Measurements from ENCODE around the gene ARFIP1. TPM values are rescaled to one million over a fixed set of nuclear protein-coding genes. Genes with fewer than 3 reads are reported as not detected.

ARFIP1 gene
- total RNA-seq, 4 donors from 2014 or later: 34.3 to 45.1 (median 42.1) TPM

DNA sequence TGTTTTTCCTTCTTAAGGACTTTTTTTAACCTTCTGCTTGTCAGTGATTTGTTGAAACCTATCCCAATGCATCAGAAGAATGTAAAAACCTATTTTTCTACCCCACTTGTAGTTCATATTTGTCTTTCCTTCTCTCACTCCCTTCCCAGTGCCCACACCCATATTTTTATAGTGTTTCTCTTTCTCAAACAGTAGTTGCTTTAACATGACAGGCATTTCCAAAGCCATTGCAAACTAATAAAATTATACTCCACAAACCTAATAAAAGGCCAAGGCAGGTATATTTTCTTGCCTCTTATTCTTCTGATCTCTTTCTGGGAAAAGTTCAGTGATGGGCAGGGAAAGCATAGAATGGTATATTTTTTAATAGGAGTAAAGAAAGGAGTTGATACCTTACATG is 120.6 kb downstream of the ARFIP1 start:
- intact Hi-C loops (cut with DNase I): no loop called here
- H3K4me3 ChIP-seq (replicated peaks in 1 of 3): no peak overlapping the region
- no peak overlapping the region for H3K27ac ChIP-seq
- no peaks in the 10 kb centered on the region for H3K36me3 ChIP-seq
- no peaks in the 10 kb centered on the region for H3K4me1 ChIP-seq
- no peak for TF ChIP-seq POLR2A (IDR thresholded peaks at IDR 0.05)
- TF ChIP-seq, protein P1, sequence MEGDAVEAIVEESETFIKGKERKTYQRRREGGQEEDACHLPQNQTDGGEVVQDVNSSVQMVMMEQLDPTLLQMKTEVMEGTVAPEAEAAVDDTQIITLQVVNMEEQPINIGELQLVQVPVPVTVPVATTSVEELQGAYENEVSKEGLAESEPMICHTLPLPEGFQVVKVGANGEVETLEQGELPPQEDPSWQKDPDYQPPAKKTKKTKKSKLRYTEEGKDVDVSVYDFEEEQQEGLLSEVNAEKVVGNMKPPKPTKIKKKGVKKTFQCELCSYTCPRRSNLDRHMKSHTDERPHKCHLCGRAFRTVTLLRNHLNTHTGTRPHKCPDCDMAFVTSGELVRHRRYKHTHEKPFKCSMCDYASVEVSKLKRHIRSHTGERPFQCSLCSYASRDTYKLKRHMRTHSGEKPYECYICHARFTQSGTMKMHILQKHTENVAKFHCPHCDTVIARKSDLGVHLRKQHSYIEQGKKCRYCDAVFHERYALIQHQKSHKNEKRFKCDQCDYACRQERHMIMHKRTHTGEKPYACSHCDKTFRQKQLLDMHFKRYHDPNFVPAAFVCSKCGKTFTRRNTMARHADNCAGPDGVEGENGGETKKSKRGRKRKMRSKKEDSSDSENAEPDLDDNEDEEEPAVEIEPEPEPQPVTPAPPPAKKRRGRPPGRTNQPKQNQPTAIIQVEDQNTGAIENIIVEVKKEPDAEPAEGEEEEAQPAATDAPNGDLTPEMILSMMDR (IDR thresholded peaks at IDR 0.05): no peak
- DNase-seq: no peak
- no peaks in the 10 kb centered on the region for H3K9me3 ChIP-seq
- no peaks in the 10 kb centered on the region for H3K27me3 ChIP-seq

DNA sequence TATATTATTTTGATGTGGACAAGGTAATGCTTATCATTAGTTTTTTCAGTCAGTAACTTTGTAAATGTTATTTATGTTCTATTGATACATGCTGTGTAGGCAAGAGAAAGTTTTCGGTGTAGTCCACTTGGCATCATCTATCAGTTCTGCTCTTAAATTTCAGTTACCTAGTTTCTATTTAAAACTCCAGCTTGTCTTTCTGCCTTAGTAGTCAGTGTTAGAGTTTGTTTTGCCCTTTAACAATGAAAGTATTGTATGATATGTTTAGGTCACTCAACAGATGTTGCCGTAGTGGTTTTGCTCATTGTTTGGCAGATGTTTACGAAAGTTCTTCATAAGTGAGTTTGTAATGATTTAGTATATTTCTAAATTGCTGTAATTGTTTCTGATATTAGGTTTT is 121.5 kb downstream of the ARFIP1 start:
- intact Hi-C loops (cut with DNase I): no loop called here
- Histone ChIP-seq H3K4me3 (replicated peaks in 1 of 3) (no peak overlapping the region), H3K4me1 (no peaks in the 10 kb centered on the region), H3K36me3 (no peaks in the 10 kb centered on the region), H3K9me3 (no peaks in the 10 kb centered on the region), H3K27ac (no peak overlapping the region), H3K27me3 (no peaks in the 10 kb centered on the region)
- no peak for DNase-seq
- TF ChIP-seq, protein P1 (IDR thresholded peaks at IDR 0.05): no peak
- TF ChIP-seq POLR2A (IDR thresholded peaks at IDR 0.05): no peak
- 90% methylated on average over 3 of the region's 3 CpGs for WGBS, 2 donors

DNA sequence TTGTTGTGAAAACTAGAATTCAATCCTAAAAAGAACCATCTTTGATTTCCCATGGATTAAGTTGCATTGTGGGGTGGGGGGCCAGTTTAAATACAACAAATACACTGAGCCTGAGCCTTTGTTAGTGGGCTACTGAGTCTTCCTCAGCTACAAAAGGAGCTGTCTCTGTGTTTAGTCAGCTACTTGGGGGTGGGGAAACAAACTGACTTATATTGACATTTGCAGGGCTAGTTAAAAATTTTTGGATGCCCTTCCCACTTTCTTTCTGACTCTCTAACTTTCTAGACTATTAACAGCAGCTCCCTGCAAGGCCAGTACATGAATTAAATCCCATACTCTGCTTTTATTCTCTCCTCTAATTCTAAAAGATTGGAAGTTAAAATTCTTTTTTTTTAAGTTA is 123.9 kb downstream of the ARFIP1 start:
- TF ChIP-seq POLR2A (IDR thresholded peaks at IDR 0.05): no peak
- TF ChIP-seq, protein P1 (IDR thresholded peaks at IDR 0.05): no peak
- no peak for DNase-seq
- H3K27me3 ChIP-seq: no peaks in the 10 kb centered on the region
- intact Hi-C loops (cut with DNase I): no loop called here
- H3K27ac ChIP-seq: no peak overlapping the region
- no peak overlapping the region for H3K4me3 ChIP-seq (replicated peaks in 1 of 3)
- no peaks in the 10 kb centered on the region for H3K4me1 ChIP-seq
- H3K36me3 ChIP-seq: no peaks in the 10 kb centered on the region
- H3K9me3 ChIP-seq: no peaks in the 10 kb centered on the region

DNA sequence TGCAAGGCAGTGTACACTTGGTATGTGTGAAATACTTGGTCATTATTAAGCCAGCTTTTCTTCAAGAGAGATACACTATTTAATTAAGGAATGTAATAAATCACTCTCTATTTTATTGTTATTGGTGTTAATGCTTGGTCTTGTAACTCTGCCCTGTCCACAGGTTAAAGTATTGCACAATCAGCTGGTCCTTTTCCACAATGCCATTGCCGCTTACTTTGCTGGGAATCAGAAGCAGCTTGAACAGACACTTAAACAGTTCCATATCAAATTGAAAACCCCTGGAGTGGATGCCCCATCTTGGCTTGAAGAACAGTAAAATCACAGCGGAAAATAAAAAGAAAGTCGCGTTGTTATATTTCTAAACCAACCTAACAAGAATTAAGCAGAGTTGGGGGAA is 130.1 kb downstream of the ARFIP1 start:
- WGBS, 2 donors: 60 to 72% methylated on average over 4 of the region's 4 CpGs
- peak in 1 of 2 donors; percentile 9 for DNase-seq
- Histone ChIP-seq H3K4me3 (replicated peaks in 1 of 3) (no peak overlapping the region), H3K27ac (no peak overlapping the region), H3K27me3 (no peaks in the 10 kb centered on the region), H3K9me3 (no peaks in the 10 kb centered on the region), H3K4me1 (no peaks in the 10 kb centered on the region), H3K36me3 (no peaks in the 10 kb centered on the region)
- no peak for TF ChIP-seq POLR2A (IDR thresholded peaks at IDR 0.05)
- TF ChIP-seq, protein P1 (IDR thresholded peaks at IDR 0.05): no peak
- intact Hi-C loops (cut with DNase I): no loop called here

DNA sequence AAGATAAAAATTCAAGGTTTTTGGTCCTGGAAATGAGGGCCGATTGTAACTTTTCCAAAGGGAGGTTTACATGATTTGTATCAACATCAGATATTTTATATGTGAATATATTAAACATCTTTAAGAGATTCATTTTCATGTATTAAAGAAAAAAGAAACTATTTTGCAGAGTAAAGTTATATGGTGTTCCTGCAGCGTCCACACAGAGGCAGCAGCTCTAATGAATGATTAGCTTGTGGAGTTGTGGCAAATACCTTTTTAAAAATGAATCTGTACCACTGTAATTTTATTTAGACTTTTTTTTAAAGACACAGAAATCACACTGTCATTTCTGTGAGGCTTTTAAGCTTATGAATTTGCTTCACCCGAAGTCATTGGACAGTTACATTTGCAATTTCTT is 130.8 kb downstream of the ARFIP1 start:
- TF ChIP-seq POLR2A (IDR thresholded peaks at IDR 0.05): no peak
- TF ChIP-seq, protein P1 (IDR thresholded peaks at IDR 0.05): peak in 3 of 6 experiments; percentile 25 to 32 (median 26)
- H3K27ac ChIP-seq: no peak overlapping the region
- no peak overlapping the region for H3K4me3 ChIP-seq (replicated peaks in 1 of 3)
- H3K36me3 ChIP-seq: no peaks in the 10 kb centered on the region
- H3K9me3 ChIP-seq: no peaks in the 10 kb centered on the region
- DNase-seq: no peak
- no peaks in the 10 kb centered on the region for H3K27me3 ChIP-seq
- WGBS, 2 donors: 72 to 93% methylated on average over 3 of the region's 3 CpGs
- no peaks in the 10 kb centered on the region for H3K4me1 ChIP-seq
- intact Hi-C loops (cut with DNase I): no loop called here
